ENCODE measurements around the gene DIPK1B.

DIPK1B gene

GRCh38 chr9:136721339-136722092 is 9.1 kb downstream of the DIPK1B start:
- no peak for DNase-seq

GRCh38 chr9:136722093-136722968 is 10.0 kb downstream of the DIPK1B start:
- DNase-seq = no peak

- DNase-seq = no peak
Measured at GRCh38 chr9:136722969-136723356, 10.6 kb downstream of the DIPK1B start.

- no peak for DNase-seq
Measured at GRCh38 chr9:136723362-136723976, 11.1 kb downstream of the DIPK1B start.

- DNase-seq = no peak
Measured at GRCh38 chr9:136723989-136724388, 11.6 kb downstream of the DIPK1B start.

GRCh38 chr9:136724772-136725171 is 12.4 kb downstream of the DIPK1B start:
- no peak for DNase-seq

GRCh38 chr9:136725612-136726011 is 13.2 kb downstream of the DIPK1B start:
- no peak for DNase-seq

GRCh38 chr9:136726118-136726517 is 13.7 kb downstream of the DIPK1B start:
- DNase-seq = no peak

- DNase-seq = no peak
Measured at GRCh38 chr9:136726631-136727191, 14.3 kb downstream of the DIPK1B start.

GRCh38 chr9:136728080-136728547 is 15.7 kb downstream of the DIPK1B start:
- no peak for DNase-seq

GRCh38 chr9:136728548-136729123 is 16.3 kb downstream of the DIPK1B start:
- DNase-seq = no peak

- DNase-seq = no peak
Measured at GRCh38 chr9:136729144-136729543, 16.8 kb downstream of the DIPK1B start.

- DNase-seq = no peak
Measured at GRCh38 chr9:136729926-136730325, 17.6 kb downstream of the DIPK1B start.

- DNase-seq = no peak
Measured at GRCh38 chr9:136732444-136733178, 20.2 kb downstream of the DIPK1B start.

GRCh38 chr9:136733611-136734010 is 21.2 kb downstream of the DIPK1B start:
- DNase-seq = no peak

GRCh38 chr9:136734837-136735496 is 22.6 kb downstream of the DIPK1B start:
- DNase-seq = no peak

GRCh38 chr9:136735812-136736480 is 23.6 kb downstream of the DIPK1B start:
- no peak for DNase-seq

GRCh38 chr9:136738960-136739359 is 26.6 kb downstream of the DIPK1B start:
- DNase-seq = no peak

- no peak for DNase-seq
Measured at GRCh38 chr9:136739509-136739908, 27.1 kb downstream of the DIPK1B start.

GRCh38 chr9:136740069-136740468 is 27.7 kb downstream of the DIPK1B start:
- no peak for DNase-seq

- DNase-seq = no peak
Measured at GRCh38 chr9:136740491-136740890, 28.1 kb downstream of the DIPK1B start.

Data from NCI-H524 treated with DMSO at 0.1 percent for 48 hours (cell line).